PFSK-1 (cell line): ENCODE results near the gene THSD4.

Source experiments
- FOXP2 ChIP-seq: optimal IDR thresholded peaks from 2 replicates; pipeline ENCODE3; 2011; ENCODE audit warnings: borderline replicate concordance, control low read depth, inconsistent platforms; ENCODE audit not compliant: insufficient read depth; ENCODE audit errors: extremely low read length, extremely low read depth
- POLR2AphosphoS5 ChIP-seq: IDR thresholded peaks from 2 replicates; pipeline ENCODE4 v1.6.1; 2012; ENCODE audit warnings: low read depth, mild to moderate bottlenecking, control low read depth, low read length, moderate library complexity
- REST ChIP-seq, 2 experiments: IDR thresholded peaks; 2 replicates each; pipeline versions ENCODE4 v1.6.1 to v1.8.0; 2011 to 2012; ENCODE audit warnings: low read depth in 2 of 2, low read length in 2 of 2, control low read depth in 1 of 2, inconsistent platforms in 1 of 2, mild to moderate bottlenecking in 1 of 2, moderate library complexity in 1 of 2; ENCODE audit not compliant: insufficient read depth in 1 of 2
- SIN3A ChIP-seq: IDR thresholded peaks from 2 replicates; pipeline ENCODE4 v1.6.1; 2012; ENCODE audit warnings: mild to moderate bottlenecking, low read length, moderate library complexity, borderline replicate concordance; ENCODE audit not compliant: insufficient read depth
- TAF1 ChIP-seq: IDR thresholded peaks from 2 replicates; pipeline ENCODE4 v1.6.1; 2012; ENCODE audit warnings: low read length, control low read depth, borderline replicate concordance; ENCODE audit not compliant: insufficient read depth

THSD4 gene

GRCh38 chr15:71679223-71679792 lies 564.0 kb downstream of the THSD4 start:
- TF ChIP-seq REST (IDR thresholded peaks at IDR 0.05; ENCODE audit: insufficient read depth in 1 of 2, low read depth in 2 of 2, low read length in 2 of 2): no peak
- no peak for TF ChIP-seq TAF1
- TF ChIP-seq POLR2AphosphoS5: no peak
- no peak for TF ChIP-seq FOXP2
- TF ChIP-seq SIN3A: no peak

- TF ChIP-seq REST (IDR thresholded peaks at IDR 0.05; ENCODE audit: insufficient read depth in 1 of 2, low read depth in 2 of 2, low read length in 2 of 2) (no peak), POLR2AphosphoS5 (no peak), SIN3A (no peak), FOXP2 (no peak), TAF1 (no peak)
These were observed 564.6 kb downstream of the THSD4 start for GRCh38 chr15:71679793-71680353.

GRCh38 chr15:71682001-71682400 lies 566.7 kb downstream of the THSD4 start:
- TF ChIP-seq TAF1 (no peak), FOXP2 (no peak), POLR2AphosphoS5 (no peak), REST (IDR thresholded peaks at IDR 0.05; ENCODE audit: insufficient read depth in 1 of 2, low read depth in 2 of 2, low read length in 2 of 2) (no peak), SIN3A (no peak)

GRCh38 chr15:71683411-71684274 lies 568.4 kb downstream of the THSD4 start:
- no peak for TF ChIP-seq REST (IDR thresholded peaks at IDR 0.05; ENCODE audit: insufficient read depth in 1 of 2, low read depth in 2 of 2, low read length in 2 of 2)
- TF ChIP-seq TAF1: no peak
- TF ChIP-seq FOXP2: no peak
- TF ChIP-seq SIN3A: no peak
- no peak for TF ChIP-seq POLR2AphosphoS5
